OCI-LY1 (cell line): ENCODE measurements around the gene TRIM42.

Source experiments
- CTCF ChIP-seq: fragments of 200-600 bp; sonication (generic), shearing (Covaris generic); IDR thresholded peaks from 2 replicates; pipeline ENCODE4 v1.5.1; 2017; ENCODE audit warnings: mild to moderate bottlenecking, antibody characterized with exemption, low read length, moderate library complexity, mixed read lengths
- EZH2 ChIP-seq: fragments of 200-600 bp; sonication (generic), shearing (Covaris generic); IDR thresholded peaks from 2 replicates; pipeline ENCODE4 v1.8.0; 2017; ENCODE audit warnings: borderline replicate concordance, mixed run types, mild to moderate bottlenecking, antibody characterized with exemption, low read length, moderate library complexity, mixed read lengths

DNA sequence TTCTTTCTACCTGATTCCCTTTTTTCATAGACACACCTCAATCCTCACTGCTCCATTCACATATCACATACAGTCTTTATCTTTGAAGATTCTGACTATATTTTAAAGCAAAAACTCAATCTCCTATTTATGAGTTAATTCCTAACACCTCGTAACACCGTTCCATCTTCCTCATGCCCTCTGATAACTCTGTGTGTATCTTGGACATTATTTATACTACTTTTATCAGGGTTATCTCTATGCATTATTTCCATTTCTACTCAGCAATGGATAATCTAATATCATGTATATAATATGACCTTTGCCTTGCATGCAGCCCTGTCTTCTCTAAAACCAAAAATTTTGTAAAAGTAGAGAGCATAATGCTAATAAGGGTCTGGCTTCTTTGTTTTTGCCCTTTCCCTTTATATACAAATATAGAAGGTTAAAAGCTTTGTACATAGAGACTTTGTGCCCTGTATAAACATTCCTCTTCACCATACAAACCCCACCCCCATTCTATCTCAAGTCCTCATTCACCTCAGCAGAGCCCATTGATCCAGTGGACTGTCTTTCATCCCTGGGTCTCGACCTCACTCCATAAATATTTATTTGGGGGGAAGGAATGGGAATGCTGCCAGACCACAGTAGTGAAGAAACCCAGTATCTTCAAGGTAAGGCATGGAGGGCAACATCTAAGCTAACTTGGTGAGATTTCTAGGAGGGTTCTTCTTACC is 21.8 kb downstream of the TRIM42 start:
- no peak for TF ChIP-seq CTCF
- no peak for TF ChIP-seq EZH2
